GM23338 (cell line): ENCODE data around the gene HAS3.

Experiments
- CREB1 ChIP-seq: fragments of 250-450 bp; sonication (Bioruptor Pico); IDR thresholded peaks from 2 replicates; pipeline ENCODE4 v1.5.0; 2020; ENCODE audit warnings: low read depth, mild to moderate bottlenecking, moderate library complexity
- EZH2 ChIP-seq: fragments of 200-600 bp; sonication (generic); IDR thresholded peaks from one replicate; pipeline ENCODE4 v1.8.0; 2017; ENCODE audit warnings: antibody characterized with exemption, mild to moderate bottlenecking, low read depth; ENCODE audit not compliant: unreplicated experiment
- EZH2phosphoT487 ChIP-seq: fragments of 200-600 bp; sonication (generic); IDR thresholded peaks from one replicate; pipeline ENCODE4 v1.8.1; 2018; ENCODE audit warnings: antibody characterized with exemption; ENCODE audit not compliant: unreplicated experiment
- JUNB ChIP-seq: IDR thresholded peaks from one replicate; pipeline ENCODE4 v1.6.1; 2016; ENCODE audit warnings: antibody characterized with exemption; ENCODE audit not compliant: unreplicated experiment
- NANOG ChIP-seq: IDR thresholded peaks from 2 replicates; pipeline ENCODE4 v1.6.1; 2016; ENCODE audit warnings: antibody characterized with exemption, borderline replicate concordance
- POLR2AphosphoS5 ChIP-seq: IDR thresholded peaks from 2 replicates; pipeline ENCODE4 v1.6.1; 2016; ENCODE audit warnings: antibody characterized with exemption, low read depth
- REST ChIP-seq: IDR thresholded peaks from one replicate; pipeline ENCODE4 v1.6.1; 2018; ENCODE audit warnings: antibody characterized with exemption; ENCODE audit not compliant: unreplicated experiment
- STAT1 ChIP-seq: IDR thresholded peaks from one replicate; pipeline ENCODE4 v1.6.1; 2016; ENCODE audit warnings: antibody characterized with exemption; ENCODE audit not compliant: unreplicated experiment
- ZNF114 ChIP-seq: fragments of 250-450 bp; sonication (Bioruptor Pico); IDR thresholded peaks from 2 replicates; pipeline ENCODE4 v1.5.0; 2020; ENCODE audit warnings: mild to moderate bottlenecking, moderate library complexity
- ZNF331 ChIP-seq: fragments of 250-450 bp; sonication (Bioruptor Pico); IDR thresholded peaks from 2 replicates; pipeline ENCODE4 v1.5.0; 2020; ENCODE audit warnings: low read depth, mild to moderate bottlenecking, moderate library complexity
- ZNF462 ChIP-seq: fragments of 250-450 bp; sonication (Bioruptor Pico); IDR thresholded peaks from 2 replicates; pipeline ENCODE4 v1.5.0; 2020; ENCODE audit warnings: mild to moderate bottlenecking, moderate library complexity
- TF ChIP-seq, protein P1 (sequence below), 2 experiments: fragments of 200-600 bp in 1 of 2; sonication (generic) in 1 of 2; conservative IDR thresholded peaks; 2 replicates each; pipeline versions ENCODE4 v1.5.1 to v1.6.1; 2016 to 2017; ENCODE audit warnings: antibody characterized with exemption in 2 of 2, low read depth in 2 of 2, mild to moderate bottlenecking in 2 of 2, moderate library complexity in 1 of 2
- TF ChIP-seq, protein P2 (sequence below): IDR thresholded peaks from 2 replicates; pipeline ENCODE4 v1.6.1; 2016; ENCODE audit warnings: antibody characterized with exemption

DNA sequence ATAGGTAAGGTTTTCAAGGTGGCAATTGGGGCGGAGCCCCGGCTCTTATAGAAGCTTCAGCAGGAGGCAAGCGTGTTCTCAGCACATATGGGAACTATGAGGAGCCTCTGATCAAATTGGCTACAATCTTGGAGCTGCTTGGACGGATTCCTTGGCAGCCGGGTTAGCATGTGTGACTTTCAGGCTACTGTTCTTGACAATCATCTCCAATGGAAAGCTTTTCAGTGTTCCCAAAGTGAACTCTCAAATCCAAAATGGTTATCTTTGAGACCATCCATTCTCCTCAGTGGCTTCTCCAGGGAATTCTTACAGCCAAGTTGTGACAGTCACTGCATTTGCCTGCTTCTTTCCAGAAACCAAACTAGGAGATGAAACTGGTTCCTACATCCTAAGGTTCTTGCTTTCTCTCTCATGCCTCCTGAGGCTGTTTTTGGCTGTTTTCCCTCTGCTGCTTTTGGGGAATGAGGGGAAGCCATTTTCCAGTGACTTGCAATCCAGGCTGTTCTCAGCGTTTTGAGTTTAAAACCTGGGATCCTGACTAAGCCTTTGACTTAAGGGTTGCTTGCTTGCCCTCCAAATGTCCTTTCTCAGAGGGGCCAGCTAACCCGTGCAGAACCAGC is 10.9 kb downstream of the HAS3 start:
- TF ChIP-seq, protein P1, sequence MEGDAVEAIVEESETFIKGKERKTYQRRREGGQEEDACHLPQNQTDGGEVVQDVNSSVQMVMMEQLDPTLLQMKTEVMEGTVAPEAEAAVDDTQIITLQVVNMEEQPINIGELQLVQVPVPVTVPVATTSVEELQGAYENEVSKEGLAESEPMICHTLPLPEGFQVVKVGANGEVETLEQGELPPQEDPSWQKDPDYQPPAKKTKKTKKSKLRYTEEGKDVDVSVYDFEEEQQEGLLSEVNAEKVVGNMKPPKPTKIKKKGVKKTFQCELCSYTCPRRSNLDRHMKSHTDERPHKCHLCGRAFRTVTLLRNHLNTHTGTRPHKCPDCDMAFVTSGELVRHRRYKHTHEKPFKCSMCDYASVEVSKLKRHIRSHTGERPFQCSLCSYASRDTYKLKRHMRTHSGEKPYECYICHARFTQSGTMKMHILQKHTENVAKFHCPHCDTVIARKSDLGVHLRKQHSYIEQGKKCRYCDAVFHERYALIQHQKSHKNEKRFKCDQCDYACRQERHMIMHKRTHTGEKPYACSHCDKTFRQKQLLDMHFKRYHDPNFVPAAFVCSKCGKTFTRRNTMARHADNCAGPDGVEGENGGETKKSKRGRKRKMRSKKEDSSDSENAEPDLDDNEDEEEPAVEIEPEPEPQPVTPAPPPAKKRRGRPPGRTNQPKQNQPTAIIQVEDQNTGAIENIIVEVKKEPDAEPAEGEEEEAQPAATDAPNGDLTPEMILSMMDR (conservative IDR thresholded peaks at IDR 0.05; ENCODE audit: low read depth in 2 of 2) = no peak
- TF ChIP-seq EZH2phosphoT487 (no peak), EZH2 (no peak), NANOG (no peak), ZNF331 (CRISPR knock-in tag) (no peak), JUNB (no peak), POLR2AphosphoS5 (no peak), REST (no peak), STAT1 (no peak), ZNF462 (no peak), CREB1 (no peak), ZNF114 (CRISPR knock-in tag) (no peak)
- TF ChIP-seq, protein P2, sequence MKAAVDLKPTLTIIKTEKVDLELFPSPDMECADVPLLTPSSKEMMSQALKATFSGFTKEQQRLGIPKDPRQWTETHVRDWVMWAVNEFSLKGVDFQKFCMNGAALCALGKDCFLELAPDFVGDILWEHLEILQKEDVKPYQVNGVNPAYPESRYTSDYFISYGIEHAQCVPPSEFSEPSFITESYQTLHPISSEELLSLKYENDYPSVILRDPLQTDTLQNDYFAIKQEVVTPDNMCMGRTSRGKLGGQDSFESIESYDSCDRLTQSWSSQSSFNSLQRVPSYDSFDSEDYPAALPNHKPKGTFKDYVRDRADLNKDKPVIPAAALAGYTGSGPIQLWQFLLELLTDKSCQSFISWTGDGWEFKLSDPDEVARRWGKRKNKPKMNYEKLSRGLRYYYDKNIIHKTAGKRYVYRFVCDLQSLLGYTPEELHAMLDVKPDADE = no peak
